Cardiac muscle cell (in vitro differentiated cells and primary cell): ENCODE measurements around the gene TSPO. TPM values are rescaled to one million over a fixed set of nuclear protein-coding genes. Genes with fewer than 3 reads are reported as not detected.

Experiments used
- DNase-seq, 2 donors: peaks; one replicate each; pipeline versions ENCODE4 v3.0.0 to v3.0.0-alpha.2; 2010 to 2017; ENCODE audit warnings: low read depth in 1 of 2, low spot score in 1 of 2
- H3K27ac ChIP-seq: fragments of 200-600 bp; sonication (generic); 2 replicates; pipeline ENCODE4 v1.5.1; 2016
- H3K27me3 ChIP-seq: fragments of 200-600 bp; sonication (generic); 2 replicates; pipeline ENCODE4 v1.6.0; 2016; ENCODE audit warnings: control low read depth
- H3K36me3 ChIP-seq: fragments of 200-600 bp; sonication (generic); 2 replicates; pipeline ENCODE4 v1.5.1; 2016; ENCODE audit warnings: control low read depth
- H3K4me1 ChIP-seq: fragments of 200-600 bp; sonication (generic); 2 replicates; pipeline ENCODE4 v1.8.1; 2017; ENCODE audit warnings: low read depth, mild to moderate bottlenecking, mixed run types
- H3K4me3 ChIP-seq: fragments of 200-600 bp; sonication (generic); 2 replicates; pipeline ENCODE4 v1.5.1; 2016; ENCODE audit warnings: mild to moderate bottlenecking
- H3K9me3 ChIP-seq: fragments of 200-600 bp; sonication (generic); 2 replicates; pipeline ENCODE4 v1.5.1; 2017; ENCODE audit warnings: low read depth, mild to moderate bottlenecking, control low read depth
- polyA plus RNA-seq: library from polyadenylated mRNA; unstranded; fragments of >200 nt; fragmentation: Nextera tagmentation; extraction: Ambion mirVana; gene quantifications from 2 replicates; pipeline ENCODE4 v1.2.1, GENCODE V29; 2016
- total RNA-seq: library from RNA; depleted of rRNA; stranded (reverse); fragments of >200 nt; gene quantifications from 2 replicates; pipeline ENCODE4 v1.2.3, GENCODE V29; 2016
- TF ChIP-seq, protein P1 (sequence below): IDR thresholded peaks from 2 replicates; pipeline ENCODE4 v1.5.1; 2012; ENCODE audit warnings: low read depth, mild to moderate bottlenecking, low read length

Gene TSPO
- total and polyA plus RNA-seq, 2 experiments from 2014 or later = 20.3 to 59.0 TPM

DNA sequence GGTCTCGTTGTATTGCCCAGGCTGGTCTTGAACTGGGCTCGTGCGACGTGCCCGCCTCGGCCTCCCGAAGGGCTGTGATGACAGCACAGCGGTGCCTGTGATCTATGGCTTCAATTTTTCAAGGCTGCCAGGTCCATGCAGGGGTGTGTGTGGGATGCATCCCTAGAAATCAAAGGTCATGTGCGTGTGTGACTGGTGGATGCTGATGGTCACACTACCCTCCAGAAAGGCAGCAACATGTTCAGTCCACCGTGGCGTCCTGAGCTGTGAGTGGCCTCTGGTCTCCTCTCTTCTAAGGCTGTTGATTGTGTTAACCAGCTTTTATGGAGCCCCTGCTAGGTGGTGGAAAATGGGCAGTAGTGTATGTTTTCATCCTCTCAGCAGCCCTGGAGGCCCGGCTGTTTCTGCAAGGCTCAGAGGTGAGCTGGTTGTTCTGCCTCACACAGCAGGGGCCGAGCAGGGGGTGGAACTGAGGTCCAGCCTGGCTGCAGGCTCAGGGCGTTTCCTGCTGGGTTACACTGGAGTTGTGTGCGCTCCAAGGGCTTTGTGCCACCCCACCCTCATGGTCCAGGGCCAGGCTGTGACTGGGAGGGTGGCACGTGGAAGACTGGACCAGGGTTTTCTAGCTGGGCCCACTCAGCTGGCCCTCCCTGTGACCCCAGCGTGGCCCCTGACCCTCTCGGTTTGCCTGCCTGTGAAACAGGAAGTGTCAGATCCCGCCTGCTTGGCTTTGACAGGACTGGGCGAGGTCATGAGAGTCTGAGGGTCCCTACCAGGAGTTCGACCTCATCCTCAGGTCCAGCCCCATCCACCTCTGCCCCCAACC, 33.1 kb upstream of the TSPO start:
- no peaks in the 10 kb centered on the region for H3K36me3 ChIP-seq
- no peak overlapping the region for H3K4me3 ChIP-seq
- no peak overlapping the region for H3K27ac ChIP-seq
- no peak for DNase-seq
- no peaks in the 10 kb centered on the region for H3K27me3 ChIP-seq
- H3K4me1 ChIP-seq = no peaks in the 10 kb centered on the region
- TF ChIP-seq, protein P1, sequence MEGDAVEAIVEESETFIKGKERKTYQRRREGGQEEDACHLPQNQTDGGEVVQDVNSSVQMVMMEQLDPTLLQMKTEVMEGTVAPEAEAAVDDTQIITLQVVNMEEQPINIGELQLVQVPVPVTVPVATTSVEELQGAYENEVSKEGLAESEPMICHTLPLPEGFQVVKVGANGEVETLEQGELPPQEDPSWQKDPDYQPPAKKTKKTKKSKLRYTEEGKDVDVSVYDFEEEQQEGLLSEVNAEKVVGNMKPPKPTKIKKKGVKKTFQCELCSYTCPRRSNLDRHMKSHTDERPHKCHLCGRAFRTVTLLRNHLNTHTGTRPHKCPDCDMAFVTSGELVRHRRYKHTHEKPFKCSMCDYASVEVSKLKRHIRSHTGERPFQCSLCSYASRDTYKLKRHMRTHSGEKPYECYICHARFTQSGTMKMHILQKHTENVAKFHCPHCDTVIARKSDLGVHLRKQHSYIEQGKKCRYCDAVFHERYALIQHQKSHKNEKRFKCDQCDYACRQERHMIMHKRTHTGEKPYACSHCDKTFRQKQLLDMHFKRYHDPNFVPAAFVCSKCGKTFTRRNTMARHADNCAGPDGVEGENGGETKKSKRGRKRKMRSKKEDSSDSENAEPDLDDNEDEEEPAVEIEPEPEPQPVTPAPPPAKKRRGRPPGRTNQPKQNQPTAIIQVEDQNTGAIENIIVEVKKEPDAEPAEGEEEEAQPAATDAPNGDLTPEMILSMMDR = no peak
- H3K9me3 ChIP-seq = no peaks in the 10 kb centered on the region

DNA sequence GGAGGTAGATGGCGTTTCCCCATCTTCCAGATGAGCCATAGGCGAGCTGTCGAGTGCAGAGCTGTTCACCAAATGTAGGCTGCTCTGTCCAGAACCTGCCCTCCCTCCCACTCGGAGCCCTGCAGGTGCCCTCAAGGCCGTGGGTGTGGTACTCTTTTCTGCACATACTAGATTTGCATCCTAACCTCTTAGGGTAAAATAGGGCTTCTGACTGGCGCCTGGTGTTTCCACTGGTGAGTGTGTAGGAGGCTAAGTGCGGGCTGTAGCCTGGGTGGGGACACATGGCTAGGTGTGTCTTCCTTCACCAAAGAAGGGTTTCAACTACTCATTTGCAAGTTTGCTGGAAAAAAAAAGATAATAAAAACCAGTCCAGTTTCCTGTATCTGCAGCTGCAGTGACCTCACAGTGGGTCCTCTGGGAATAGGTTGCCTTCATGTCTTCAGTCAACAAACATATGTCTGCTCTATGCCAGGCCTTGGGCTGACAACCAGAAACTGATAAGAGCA, 32.4 kb upstream of the TSPO start:
- no peaks in the 10 kb centered on the region for H3K4me1 ChIP-seq

DNA sequence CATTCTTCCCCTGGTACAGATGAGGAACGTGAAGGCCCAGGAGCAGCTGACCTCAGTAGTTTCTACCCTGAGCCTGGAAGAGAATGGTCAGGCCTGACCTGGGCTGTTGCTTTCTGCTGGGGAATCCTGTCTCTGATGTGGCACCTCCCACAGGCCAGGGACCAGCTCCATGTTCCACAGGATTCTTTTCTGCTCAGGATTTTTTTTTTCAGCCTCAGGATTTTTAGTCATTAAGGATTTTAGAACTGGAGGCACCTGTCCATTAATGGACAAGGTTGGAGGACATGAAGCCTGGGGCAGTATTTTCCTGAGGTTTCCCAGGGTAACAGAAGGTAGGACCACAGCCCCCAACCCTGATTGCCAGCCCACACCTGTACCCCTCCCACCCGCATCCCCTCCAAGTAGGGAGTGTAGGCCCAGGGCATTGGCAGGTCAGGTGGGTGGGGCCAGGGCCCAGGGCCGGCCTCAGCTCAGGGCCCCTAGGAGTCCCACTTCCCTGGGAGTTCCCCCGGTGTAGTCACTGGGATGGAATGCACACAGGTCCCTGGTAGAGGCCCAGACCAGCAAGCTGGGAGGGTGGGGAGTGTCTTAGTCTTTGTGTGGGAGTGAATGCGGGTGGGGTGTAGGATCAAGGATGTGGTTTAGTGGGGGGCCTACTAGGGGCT, 24.7 kb upstream of the TSPO start:
- H3K9me3 ChIP-seq = no peaks in the 10 kb centered on the region
- H3K4me1 ChIP-seq = peaks cover 7% of the 10 kb centered on the region
- TF ChIP-seq, protein P1 = no peak
- DNase-seq = peak in 1 of 2 donors; percentile 67
- H3K36me3 ChIP-seq = no peaks in the 10 kb centered on the region
- no peak overlapping the region for H3K4me3 ChIP-seq
- no peak overlapping the region for H3K27ac ChIP-seq
- H3K27me3 ChIP-seq = no peaks in the 10 kb centered on the region

More for the DNA sequence above, 32.4 kb upstream of the TSPO start:
- Histone ChIP-seq H3K36me3 (no peaks in the 10 kb centered on the region), H3K4me3 (no peak overlapping the region), H3K27ac (no peak overlapping the region), H3K27me3 (no peaks in the 10 kb centered on the region), H3K9me3 (no peaks in the 10 kb centered on the region)
- TF ChIP-seq, protein P1 = no peak
- DNase-seq = peak; percentile 29 to 36

DNA sequence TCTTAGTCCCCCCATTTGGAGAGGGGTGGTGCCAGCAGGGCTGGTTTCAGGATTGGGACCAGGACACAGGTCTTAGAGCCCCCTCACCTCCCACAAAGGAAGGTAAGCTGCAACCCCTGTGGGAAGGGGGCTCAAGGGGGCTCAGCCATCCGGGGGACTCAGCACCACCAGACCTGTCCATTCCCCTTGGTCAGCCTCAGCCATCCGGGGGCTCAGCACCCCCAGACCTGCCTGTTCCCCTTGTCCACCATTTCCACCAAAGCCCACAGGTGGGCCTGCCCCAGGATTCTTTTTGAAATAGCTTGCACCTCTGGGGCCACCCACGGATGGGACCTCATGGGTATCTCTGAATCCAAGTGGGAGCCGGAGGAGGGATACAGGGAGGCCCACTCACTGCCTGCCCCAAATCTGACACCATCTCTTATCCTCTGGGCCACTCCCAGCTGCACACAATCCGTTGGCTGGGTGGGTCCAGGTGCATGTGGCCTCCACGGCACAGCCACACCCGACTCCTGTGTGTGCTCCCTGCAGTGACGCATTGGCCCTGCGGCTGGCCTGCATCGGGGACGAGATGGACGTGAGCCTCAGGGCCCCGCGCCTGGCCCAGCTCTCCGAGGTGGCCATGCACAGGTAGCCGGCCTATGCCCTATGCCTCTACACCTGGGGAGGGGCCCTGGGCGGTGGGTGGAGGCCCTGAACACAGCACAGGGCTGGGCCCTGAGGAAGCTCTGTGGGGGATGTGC, 24.0 kb upstream of the TSPO start:
- no peak for DNase-seq
- H3K9me3 ChIP-seq = no peaks in the 10 kb centered on the region
- H3K27me3 ChIP-seq = no peaks in the 10 kb centered on the region
- no peak overlapping the region for H3K4me3 ChIP-seq
- H3K4me1 ChIP-seq = peaks cover 7% of the 10 kb centered on the region
- no peak overlapping the region for H3K27ac ChIP-seq
- TF ChIP-seq, protein P1 = no peak
- H3K36me3 ChIP-seq = peaks cover 5% of the 10 kb centered on the region

DNA sequence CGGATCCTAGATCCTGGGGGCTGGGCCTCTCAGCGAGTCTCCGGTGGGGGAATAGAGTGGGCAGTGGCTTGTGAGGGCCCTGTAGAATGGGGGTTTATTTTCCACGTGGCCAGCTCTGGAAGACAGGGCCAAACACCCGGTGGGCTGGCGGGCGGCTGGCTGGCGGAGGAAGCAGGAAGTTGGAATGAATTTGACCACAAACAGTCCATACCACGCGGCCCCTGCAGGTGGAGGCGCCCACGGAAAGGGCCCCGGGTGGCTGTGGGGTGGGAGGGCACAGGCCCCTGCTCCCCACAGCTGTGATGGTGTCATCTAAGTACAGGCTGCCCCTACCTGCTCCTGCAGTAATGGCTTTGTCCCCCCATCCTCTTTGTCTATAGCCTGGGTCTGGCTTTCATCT, 23.2 kb upstream of the TSPO start:
- Histone ChIP-seq H3K4me3 (no peak overlapping the region), H3K9me3 (no peaks in the 10 kb centered on the region), H3K27ac (no peak overlapping the region), H3K27me3 (no peaks in the 10 kb centered on the region), H3K36me3 (peaks cover 8% of the 10 kb centered on the region), H3K4me1 (peaks cover 7% of the 10 kb centered on the region)
- DNase-seq = no peak
- TF ChIP-seq, protein P1 = no peak
